ENCODE measurements around the gene CHD5. TPM values are rescaled to one million over a fixed set of nuclear protein-coding genes. Genes with fewer than 3 reads are reported as not detected.
"Not testable (repeated sequence)": the region's sequence is repeated elsewhere in the genome, so short reads cannot be mapped to it uniquely, and the experiment has no call there.

Gene CHD5
- 0.04 and 0.07 TPM in 2 replicates for total RNA-seq

- no peak for DNase-seq (ENCODE audit: low read depth, low spot score)
Measured at GRCh38 chr1:6180268-6180706, at the start of gene CHD5. TSS of gene CHD5 (minus strand) at chr1:6180321. CDS start at chr1:6180023, 298 bp downstream.

- no peak for DNase-seq (ENCODE audit: low read depth, low spot score)
Measured at GRCh38 chr1:6225651-6226050, 45.5 kb upstream of the CHD5 start.

- no peak for DNase-seq (ENCODE audit: low read depth, low spot score)
Measured at GRCh38 chr1:6224718-6225117, 44.6 kb upstream of the CHD5 start.

GRCh38 chr1:6223617-6224016, 43.5 kb upstream of the CHD5 start:
- no peak for DNase-seq (ENCODE audit: low read depth, low spot score)

GRCh38 chr1:6222636-6223035, 42.5 kb upstream of the CHD5 start:
- no peak for DNase-seq (ENCODE audit: low read depth, low spot score)

- no peak for DNase-seq (ENCODE audit: low read depth, low spot score)
Measured at GRCh38 chr1:6221210-6221784, 41.2 kb upstream of the CHD5 start.

GRCh38 chr1:6220236-6220635, 40.1 kb upstream of the CHD5 start:
- DNase-seq (ENCODE audit: low read depth, low spot score), result no peak

- DNase-seq (ENCODE audit: low read depth, low spot score), result not testable (repeated sequence)
Measured at GRCh38 chr1:6219641-6220040, 39.5 kb upstream of the CHD5 start.

DNA sequence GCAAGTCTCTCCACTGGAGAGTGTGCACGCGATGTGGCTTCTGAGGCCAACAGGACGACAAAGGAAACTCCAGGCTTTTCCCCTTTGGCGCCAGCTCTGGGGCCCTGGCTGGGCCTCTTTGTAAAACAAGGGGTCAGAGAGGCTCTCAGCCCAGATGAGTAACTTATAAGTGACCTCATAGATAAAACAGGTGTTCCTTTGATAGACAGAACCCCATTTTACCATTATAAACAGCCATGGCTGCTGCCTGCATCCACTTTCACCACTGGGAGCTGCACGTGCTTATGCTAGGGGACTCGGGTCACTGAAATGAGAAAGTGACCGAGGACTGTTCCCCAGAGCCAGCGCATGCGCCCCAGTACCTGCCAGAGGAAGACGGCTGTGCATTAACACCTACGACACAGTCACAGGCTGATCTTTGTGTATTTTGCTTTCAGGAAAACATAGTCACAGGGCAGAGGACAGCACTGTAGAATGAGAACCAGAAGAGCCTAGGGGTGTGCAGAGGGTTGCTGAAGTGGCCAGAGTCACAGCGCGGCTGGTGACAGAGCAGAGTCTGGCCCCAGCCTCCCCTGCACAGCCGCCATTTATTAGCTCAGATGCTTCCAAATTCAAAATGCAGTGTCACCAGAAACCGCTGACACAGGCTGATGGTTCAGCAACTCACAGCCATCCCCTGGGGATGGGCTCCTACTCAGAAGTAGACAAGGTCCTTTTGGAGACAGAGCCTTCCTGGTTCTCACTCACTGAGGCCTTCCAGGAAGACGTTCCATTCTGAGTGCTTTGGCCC, 38.4 kb upstream of the CHD5 start:
- DNase-seq (ENCODE audit: low read depth, low spot score), result no peak

DNA sequence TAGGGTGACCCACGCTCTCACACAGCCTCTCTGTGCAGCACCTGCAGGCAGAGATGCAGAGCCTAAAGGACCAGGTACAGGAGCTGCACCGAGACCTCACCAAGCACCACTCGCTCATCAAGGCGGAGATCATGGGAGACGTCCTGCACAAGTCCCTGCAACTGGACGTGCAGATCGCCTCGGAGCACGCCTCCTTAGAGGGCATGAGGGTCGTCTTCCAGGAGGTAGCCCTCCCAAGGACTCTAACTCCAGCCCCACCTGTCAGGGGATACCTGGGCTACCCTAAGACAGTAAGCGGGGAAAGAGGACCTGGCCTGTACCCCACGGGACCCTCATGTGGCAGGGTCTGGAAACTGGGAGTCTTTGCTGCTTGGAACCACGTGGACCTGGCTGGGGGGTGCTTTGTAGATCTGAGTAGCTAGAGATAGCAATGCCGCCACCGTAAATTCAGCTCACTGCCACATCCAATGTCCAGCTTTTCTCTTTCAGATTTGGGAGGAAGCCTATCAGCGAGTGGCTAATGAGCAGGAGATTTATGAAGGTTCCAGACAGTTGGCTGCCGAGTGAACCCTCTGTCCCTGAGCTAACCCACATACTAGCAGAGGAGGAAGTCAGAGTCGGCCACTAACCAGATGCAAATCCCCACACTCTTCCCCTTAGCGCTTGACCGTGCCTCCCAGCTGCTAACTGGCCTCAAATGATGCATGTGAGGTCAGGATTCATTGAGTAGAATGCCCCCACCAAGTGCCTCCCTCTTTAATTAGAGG, 32.3 kb upstream of the CHD5 start:
- DNase-seq (ENCODE audit: low read depth, low spot score), result no peak

GRCh38 chr1:6211731-6212130, 31.6 kb upstream of the CHD5 start:
- DNase-seq (ENCODE audit: low read depth, low spot score), result no peak

- DNase-seq (ENCODE audit: low read depth, low spot score), result no peak
Measured at GRCh38 chr1:6210591-6211355, 30.7 kb upstream of the CHD5 start.

GRCh38 chr1:6209661-6210580, 29.8 kb upstream of the CHD5 start:
- DNase-seq (ENCODE audit: low read depth, low spot score), result no peak

- no peak for DNase-seq (ENCODE audit: low read depth, low spot score)
Measured at GRCh38 chr1:6208723-6209660, 28.9 kb upstream of the CHD5 start.

DNA sequence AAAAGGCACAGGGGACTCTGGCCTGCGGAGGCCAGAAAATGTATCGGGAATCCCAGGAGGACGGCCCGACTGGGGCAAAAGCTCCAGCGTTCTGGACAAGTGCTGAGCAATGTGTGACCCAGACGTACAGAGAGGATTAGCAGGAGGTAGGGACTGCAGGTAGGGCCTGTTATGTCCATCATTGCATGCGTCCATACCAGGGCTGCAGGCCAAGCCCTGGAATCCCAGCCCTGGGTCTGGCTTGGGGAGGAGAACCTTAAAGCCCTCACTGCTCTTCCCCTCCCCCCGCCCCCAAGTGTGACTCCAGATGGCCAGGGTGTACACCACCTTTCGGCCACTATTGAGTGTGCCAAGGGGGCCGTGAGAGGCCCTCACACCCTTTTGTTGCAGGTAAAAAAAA, 27.8 kb upstream of the CHD5 start:
- no peak for DNase-seq (ENCODE audit: low read depth, low spot score)

DNA sequence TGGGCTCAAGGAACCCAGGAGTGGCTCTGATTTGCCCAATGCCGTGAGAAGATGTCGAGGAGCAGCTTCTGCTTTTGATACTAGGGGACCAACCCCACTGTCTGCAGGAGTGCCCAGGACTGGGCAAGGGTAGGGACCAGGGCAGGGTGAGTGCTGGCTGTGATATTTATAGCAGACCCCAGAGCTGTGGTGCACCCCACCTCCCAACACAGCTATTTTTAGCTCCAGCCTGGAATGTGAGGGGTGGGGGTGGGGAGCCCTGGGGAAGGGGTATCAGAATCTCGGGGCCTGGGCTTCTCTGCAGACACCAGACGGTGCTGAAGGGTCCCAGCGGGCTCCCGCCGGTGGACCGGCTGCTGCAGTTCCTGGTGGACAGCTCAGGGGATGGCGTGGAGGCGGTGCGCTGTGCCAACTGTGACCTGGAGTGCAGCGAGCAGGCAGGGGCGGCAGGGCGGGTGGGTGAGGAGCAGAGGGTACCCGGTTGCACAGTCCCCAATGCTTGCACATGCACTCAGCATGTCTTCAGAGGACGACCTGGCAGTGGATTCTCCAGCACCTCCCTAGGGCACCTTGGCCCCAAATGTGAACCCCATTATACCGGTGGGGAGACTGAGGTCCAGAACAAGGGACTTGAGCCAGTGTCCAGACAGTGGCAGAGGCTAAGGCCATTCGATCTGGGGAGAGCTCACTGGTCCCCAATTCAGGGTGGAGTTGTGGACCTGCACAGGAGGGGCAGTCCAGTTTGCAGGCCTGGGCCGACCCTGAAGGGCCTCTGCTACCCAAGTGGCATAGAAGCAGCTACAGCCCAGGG, 27.2 kb upstream of the CHD5 start:
- DNase-seq (ENCODE audit: low read depth, low spot score), result no peak

GRCh38 chr1:6206520-6206855, 26.4 kb upstream of the CHD5 start:
- DNase-seq (ENCODE audit: low read depth, low spot score), result no peak

DNA sequence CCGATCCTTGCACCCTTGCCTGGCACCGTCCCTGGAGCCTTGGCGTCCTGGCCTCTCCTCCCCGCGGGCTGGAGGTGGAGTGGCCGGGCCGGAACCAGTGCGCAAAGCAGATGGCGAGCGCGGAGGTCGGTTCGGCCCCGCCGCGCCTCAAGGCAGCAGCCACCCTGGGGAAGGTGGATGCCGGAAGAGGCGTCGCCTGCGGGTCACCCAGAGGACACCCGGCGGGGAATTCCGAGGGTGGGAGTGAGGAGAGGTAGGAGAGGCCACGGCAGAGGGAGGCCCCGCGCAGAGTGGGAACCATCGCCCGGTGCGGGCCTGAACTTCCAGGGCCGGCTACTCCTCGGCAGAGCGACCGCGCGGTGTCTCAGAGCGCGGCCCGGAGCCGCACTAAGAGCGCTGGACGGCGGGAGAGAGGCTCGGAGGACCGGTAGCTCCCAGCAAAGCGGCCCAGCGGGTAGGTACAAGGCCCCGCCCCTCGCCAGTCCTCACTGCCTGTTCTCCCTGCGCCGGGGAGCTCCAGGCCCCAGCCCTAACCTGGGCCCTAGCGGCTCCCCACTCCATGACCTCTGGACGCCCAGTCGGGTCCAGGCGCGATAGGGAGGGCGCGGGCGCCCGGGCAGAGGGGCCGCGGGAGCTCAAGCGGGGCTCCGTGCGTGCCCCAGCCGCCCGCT, 25.9 kb upstream of the CHD5 start, which contains the start of gene RNF207:
RNF207 (plus strand) TSS at position 271 of the 671 bp plus-strand sequence. CDS start 417 bp downstream, outside the sequence.
- DNase-seq (ENCODE audit: low read depth, low spot score), result no peak

Data from pulmonary artery endothelial cell (primary cell).